Testis (tissue), 2 donors: Measurements from ENCODE around the gene REV3L.

Source experiments
- POLR2A ChIP-seq: fragments of 450-650 bp; IDR thresholded peaks from one replicate; pipeline ENCODE4 v1.6.1; 2017; ENCODE audit warnings: antibody characterized with exemption, mild to moderate bottlenecking, moderate library complexity
- TF ChIP-seq, protein P1 (sequence below), 3 experiments: fragments of 450-650 bp in 2 of 3; fragments of 200-600 bp in 1 of 3; sonication (generic) in 1 of 3; IDR thresholded peaks; one replicate each; pipeline ENCODE4 v1.5.1; 2016 to 2019; ENCODE audit warnings: antibody characterized with exemption in 3 of 3, mild to moderate bottlenecking in 2 of 3, moderate library complexity in 1 of 3

DNA sequence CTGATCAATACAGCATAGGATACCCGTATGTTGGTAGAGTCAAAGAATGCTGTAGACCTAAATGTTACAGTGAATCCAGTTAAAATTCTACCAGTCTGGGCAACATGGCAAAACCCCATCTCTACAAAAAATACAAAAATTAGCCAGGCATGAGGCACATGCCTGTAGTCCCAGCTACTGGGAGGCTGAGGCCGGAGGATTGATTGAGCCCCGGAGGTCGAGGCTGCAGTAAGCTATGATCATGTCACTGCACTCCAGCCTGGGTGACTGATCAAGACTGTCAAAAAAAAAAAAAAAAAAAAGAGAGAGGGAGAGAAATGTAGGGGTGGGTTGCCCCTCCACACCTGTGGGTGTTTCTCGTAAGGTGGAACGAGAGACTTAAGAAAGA lies 228.2 kb downstream of the REV3L start:
- TF ChIP-seq, protein P1, sequence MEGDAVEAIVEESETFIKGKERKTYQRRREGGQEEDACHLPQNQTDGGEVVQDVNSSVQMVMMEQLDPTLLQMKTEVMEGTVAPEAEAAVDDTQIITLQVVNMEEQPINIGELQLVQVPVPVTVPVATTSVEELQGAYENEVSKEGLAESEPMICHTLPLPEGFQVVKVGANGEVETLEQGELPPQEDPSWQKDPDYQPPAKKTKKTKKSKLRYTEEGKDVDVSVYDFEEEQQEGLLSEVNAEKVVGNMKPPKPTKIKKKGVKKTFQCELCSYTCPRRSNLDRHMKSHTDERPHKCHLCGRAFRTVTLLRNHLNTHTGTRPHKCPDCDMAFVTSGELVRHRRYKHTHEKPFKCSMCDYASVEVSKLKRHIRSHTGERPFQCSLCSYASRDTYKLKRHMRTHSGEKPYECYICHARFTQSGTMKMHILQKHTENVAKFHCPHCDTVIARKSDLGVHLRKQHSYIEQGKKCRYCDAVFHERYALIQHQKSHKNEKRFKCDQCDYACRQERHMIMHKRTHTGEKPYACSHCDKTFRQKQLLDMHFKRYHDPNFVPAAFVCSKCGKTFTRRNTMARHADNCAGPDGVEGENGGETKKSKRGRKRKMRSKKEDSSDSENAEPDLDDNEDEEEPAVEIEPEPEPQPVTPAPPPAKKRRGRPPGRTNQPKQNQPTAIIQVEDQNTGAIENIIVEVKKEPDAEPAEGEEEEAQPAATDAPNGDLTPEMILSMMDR (IDR thresholded peaks at IDR 0.05), result no peak
- no peak for TF ChIP-seq POLR2A
